Cardiac fibroblast (primary cell): Measurements from ENCODE around the gene INO80B.
"Not testable (repeated sequence)": the region's sequence is repeated elsewhere in the genome, so short reads cannot be mapped to it uniquely, and the experiment has no call there.

ENCODE experiments used
- DNase-seq, 2 donors: peaks; one replicate each; pipeline versions ENCODE4 v3.0.0 to v3.0.0-alpha.2; 2010; ENCODE audit warnings: low read depth in 2 of 2
- H3K4me3 ChIP-seq, 2 donors: replicated peaks in 1 of 2; 1 replicate in 1 of 2; 2 replicates in 1 of 2; pipeline ENCODE4 v1.5.1; 2011; ENCODE audit warnings: low read depth in 2 of 2, low read length in 2 of 2, mild to moderate bottlenecking in 2 of 2, moderate library complexity in 1 of 2
- TF ChIP-seq, protein P1 (sequence below): IDR thresholded peaks from one replicate; pipeline ENCODE4 v1.5.1; 2011; ENCODE audit warnings: low read depth, mild to moderate bottlenecking, low read length, inconsistent platforms

Gene INO80B

DNA sequence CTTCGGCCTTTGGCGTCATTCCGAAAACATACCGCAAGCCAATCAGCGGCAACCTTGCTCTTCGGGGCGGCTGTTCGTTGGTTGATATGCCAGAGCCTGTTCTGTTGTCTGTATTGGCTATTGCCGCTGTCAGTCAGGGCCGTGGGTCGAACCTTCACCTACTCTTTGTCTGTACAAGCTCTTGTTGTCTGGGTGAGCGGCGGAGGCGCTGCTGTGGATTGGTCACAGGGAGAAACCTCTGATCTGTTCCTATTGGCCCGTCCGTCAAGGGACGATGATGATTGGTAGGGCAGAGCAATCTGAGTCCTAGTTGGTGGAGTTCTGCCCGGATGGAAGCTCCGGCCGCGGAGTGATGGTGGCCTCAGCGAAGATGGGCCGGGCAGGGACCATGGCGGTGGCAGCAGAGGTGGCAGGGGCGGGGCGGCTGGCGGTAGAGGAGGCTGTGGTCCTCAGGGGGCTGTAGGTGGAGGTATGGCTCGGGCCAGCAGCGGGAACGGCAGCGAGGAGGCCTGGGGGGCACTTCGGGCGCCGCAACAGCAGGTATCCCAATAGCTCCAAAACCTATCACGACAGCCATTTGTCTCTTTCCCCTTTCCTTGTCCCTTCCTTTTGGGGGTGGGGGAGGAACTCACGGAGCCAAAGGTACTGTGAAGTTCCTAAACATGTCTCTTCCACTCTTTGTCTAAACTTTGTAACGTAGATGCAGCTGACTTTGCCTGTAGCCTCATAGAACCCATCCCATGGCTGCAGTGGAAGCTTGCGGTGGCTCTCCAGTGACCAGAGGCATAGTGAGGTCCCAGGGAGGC is 3.4 kb downstream of the INO80B start, which contains the start of gene WBP1:
WBP1 (plus strand) TSS at position 307 of the 806 bp plus-strand sequence; CDS start at position 472, 165 bp downstream.
- DNase-seq: peak; percentile 100
- peak within 1 kb of the TSS; percentile 86 to 90 for H3K4me3 ChIP-seq
- TF ChIP-seq, protein P1, sequence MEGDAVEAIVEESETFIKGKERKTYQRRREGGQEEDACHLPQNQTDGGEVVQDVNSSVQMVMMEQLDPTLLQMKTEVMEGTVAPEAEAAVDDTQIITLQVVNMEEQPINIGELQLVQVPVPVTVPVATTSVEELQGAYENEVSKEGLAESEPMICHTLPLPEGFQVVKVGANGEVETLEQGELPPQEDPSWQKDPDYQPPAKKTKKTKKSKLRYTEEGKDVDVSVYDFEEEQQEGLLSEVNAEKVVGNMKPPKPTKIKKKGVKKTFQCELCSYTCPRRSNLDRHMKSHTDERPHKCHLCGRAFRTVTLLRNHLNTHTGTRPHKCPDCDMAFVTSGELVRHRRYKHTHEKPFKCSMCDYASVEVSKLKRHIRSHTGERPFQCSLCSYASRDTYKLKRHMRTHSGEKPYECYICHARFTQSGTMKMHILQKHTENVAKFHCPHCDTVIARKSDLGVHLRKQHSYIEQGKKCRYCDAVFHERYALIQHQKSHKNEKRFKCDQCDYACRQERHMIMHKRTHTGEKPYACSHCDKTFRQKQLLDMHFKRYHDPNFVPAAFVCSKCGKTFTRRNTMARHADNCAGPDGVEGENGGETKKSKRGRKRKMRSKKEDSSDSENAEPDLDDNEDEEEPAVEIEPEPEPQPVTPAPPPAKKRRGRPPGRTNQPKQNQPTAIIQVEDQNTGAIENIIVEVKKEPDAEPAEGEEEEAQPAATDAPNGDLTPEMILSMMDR: no peak

DNA sequence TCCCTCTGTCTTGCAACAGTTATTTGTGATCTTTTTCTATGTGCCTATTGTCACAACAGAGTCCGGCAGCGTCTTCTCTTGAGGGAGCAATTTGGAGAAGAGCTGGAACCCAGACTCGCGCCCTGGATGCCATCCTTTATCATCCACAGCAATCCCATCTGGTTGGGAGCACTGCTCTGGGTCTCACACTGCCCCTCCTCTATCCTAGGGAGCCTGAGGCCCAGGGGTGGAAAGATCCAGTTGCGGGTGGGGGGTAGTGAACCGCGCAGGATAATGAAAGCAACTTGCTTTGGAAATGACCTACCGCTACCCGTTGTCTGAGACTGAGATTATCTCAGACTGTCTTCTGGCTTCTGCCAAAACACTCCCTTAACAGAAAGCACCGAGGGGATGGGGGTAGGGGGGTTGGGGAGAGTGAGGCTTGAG is 4.1 kb downstream of the INO80B start:
- peak overlapping the region; percentile 86 to 90 for H3K4me3 ChIP-seq
- TF ChIP-seq, protein P1: no peak
- DNase-seq: peak; percentile 14 to 16

DNA sequence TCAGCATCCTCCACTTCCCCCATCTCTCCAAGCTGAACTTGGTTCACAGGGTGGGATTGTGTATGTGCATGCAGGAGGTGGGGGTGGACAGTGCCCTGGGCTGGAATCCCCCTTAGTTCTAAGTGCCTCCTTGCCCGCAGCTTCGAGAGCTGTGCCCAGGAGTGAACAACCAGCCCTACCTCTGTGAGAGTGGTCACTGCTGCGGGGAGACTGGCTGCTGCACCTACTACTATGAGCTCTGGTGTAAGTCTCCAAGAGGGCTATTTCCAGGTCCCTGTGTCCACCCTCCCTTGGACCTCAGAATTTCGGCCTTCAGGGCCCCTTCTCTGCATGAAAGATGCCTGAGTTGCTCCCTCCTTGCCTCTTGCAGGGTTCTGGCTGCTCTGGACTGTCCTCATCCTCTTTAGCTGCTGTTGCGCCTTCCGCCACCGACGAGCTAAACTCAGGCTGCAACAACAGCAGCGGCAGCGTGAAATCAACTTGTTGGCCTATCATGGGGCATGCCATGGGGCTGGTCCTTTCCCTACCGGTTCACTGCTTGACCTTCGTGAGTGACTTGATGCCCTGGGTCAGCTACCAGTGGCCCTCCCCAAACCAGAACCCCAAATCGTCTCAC is 4.7 kb downstream of the INO80B start:
- DNase-seq: peak in 1 of 2 donors; percentile 13
- H3K4me3 ChIP-seq: peak overlapping the region; percentile 5 to 86

DNA sequence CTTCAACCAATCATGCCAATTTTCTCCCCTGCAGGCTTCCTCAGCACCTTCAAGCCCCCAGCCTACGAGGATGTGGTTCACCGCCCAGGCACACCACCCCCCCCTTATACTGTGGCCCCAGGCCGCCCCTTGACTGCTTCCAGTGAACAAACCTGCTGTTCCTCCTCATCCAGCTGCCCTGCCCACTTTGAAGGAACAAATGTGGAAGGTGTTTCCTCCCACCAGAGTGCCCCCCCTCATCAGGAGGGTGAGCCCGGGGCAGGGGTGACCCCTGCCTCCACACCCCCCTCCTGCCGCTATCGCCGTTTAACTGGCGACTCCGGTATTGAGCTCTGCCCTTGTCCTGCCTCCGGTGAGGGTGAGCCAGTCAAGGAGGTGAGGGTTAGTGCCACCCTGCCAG is 5.3 kb downstream of the INO80B start:
- H3K4me3 ChIP-seq: not testable (repeated sequence)

DNA sequence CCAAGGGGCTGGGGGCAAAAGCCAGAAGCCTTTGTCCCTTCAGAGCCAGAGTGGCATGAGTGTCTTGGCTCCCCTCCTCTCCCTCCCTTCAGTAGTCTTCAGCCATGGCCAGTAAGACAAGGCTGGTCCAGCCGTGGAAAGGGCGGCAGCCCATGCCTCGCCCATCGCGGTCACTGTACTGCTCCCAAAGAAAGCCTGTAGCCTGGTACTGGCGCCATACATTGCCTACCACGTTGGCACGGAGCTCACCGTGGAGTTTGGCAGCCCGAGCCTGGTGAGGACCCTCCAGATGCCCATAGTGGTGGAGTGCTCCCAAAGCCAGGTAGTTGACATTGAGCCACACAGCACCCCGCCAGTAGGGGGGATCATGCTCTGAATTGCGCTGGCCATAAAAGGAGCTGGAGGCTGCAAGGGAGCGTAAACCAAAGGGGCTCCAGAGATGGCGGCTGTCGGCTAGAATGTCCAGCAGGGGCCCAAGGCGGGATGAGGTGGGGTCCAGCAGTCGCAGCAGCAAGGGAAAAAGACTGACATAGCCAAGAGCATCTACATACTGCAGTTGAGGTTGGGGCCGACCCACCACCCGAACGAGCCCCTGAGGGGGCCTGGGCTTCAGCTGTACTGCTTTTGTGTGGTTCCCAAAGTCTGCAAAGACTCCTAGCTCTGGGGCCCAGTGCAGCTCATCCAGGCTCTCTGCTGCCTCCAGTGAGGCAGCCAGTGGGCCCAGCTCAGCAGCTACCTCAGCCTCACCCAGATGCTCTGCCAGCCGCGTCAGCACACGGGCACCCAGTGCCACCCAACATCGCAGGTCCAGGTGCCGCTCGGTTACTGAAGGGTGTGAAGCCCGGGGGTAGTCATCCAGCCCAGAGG is 6.5 kb downstream of the INO80B start:
- peak in 1 of 2 donors; percentile 11 for DNase-seq
- TF ChIP-seq, protein P1: peak; percentile 4
- H3K4me3 ChIP-seq: no peak overlapping the region

More for the DNA sequence above, 5.3 kb downstream of the INO80B start:
- not testable (repeated sequence) for DNase-seq

DNA sequence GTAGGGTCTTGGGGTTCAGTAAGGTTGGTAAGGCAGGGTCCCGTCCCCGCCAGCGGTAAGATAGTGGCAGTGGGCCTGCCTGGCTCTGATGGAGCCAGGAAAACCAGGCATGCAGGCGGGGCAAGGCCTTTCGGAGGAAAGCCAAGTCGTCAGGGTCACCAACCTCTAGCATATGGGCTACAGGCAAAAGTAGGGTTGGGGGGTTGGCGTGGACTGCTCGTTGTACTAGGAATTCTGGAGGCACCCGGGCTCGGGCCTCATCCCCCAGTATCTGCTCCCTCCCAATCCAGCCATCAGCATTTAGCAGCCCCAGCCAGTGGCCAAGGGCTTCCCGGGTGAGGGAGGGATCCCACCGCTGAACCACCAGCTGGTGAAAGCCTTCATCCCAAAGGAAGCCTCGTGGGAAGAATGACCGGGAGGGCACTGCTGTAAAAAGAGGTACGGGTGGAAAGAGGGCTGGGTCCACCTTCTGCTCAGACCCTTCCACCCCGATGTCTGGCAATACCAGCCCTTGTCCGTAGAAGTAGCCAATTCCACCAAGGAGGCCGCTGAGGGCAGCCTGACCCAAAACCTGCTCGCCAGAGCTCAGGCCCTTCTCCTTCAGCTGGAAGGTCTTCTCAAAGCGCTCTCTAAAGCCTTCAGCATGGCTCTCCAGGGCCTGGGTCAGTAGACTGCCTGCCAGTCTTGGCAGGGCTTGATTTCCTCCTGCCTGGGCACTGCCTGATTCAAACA is 7.3 kb downstream of the INO80B start:
- no peak overlapping the region for H3K4me3 ChIP-seq
- TF ChIP-seq, protein P1: no peak
- DNase-seq: no peak

DNA sequence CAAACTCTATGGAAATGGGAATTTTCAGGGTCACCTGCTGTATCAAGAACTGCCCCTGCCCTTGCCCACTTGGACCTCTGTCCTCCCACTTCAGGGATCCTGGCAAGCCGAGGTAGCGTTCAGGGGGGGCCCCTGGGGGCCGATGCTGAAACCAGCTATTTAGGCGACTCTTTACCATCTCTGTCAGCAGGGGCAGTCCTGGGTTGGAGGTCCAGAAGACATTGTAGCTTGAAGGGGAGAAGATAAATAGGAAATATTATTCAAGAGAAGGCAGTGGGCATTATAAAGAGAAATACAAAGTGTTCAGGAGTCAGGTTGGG is 7.9 kb downstream of the INO80B start:
- H3K4me3 ChIP-seq: no peak overlapping the region
- TF ChIP-seq, protein P1: no peak
- no peak for DNase-seq
